ENCODE results near the gene POLR1H. TPM values are rescaled to one million over a fixed set of nuclear protein-coding genes. Genes with fewer than 3 reads are reported as not detected.

Gene POLR1H
- total RNA-seq = 36.4 TPM

GRCh38 chr6:30061092-30061857, at the start of gene POLR1H:
Gene POLR1H, plus strand, starts transcription at chr6:30061265. Its CDS starts 260 bp downstream, at chr6:30061525.

GRCh38 chr6:30066577-30067459, 5.8 kb downstream of the POLR1H start, which contains the start of gene PPP1R11:
Gene PPP1R11, plus strand, starts transcription at chr6:30067198. Its CDS starts 213 bp downstream, at chr6:30067411.

GRCh38 chr6:30075094-30075789, 14.2 kb downstream of the POLR1H start, which contains the start of gene RNF39:
Gene RNF39, minus strand, starts transcription at chr6:30075769. Its CDS starts 184 bp downstream, at chr6:30075585.

GRCh38 chr6:30113003-30113759, 52.1 kb downstream of the POLR1H start, which contains the start of gene TRIM31:
Gene TRIM31, minus strand, starts transcription at chr6:30113090. Its CDS starts 285 bp downstream, at chr6:30112805.

Small RNAs within 50 kb of the gene (small RNA-seq; reads per million reads assigned to genes)
- gene RF02218 (ENCODE audit: low replicate concordance) (not detected), gene RF02219 (ENCODE audit: low replicate concordance) (not detected), gene RF02220 (ENCODE audit: low replicate concordance) (not detected)

Other genes starting within 250 kb of the POLR1H start
- gene HLA-G, start 233.4 kb upstream of the POLR1H start, total RNA-seq = not detected
- 233 TPM for gene HLA-A, start 118.7 kb upstream of the POLR1H start, total RNA-seq
- gene PPP1R11, start 5.9 kb downstream of the POLR1H start, total RNA-seq = 17.8 TPM
- not detected for gene RNF39, start 14.5 kb downstream of the POLR1H start, total RNA-seq
- not detected for gene TRIM31, start 51.8 kb downstream of the POLR1H start, total RNA-seq
- not detected for gene TRIM40, start 74.9 kb downstream of the POLR1H start, total RNA-seq
- gene TRIM10, start 99.9 kb downstream of the POLR1H start, total RNA-seq = 2.7 TPM
- gene TRIM15, start 102.3 kb downstream of the POLR1H start, total RNA-seq = 0.47 TPM
- 30.3 TPM for gene TRIM26, start 152.1 kb downstream of the POLR1H start, total RNA-seq